Hepatocyte (in vitro differentiated cells): Measurements from ENCODE around the gene CCDC91.

Source experiments
- CTCF ChIP-seq: fragments of 200-600 bp; sonication (generic); IDR thresholded peaks from 2 replicates; pipeline ENCODE4 v1.5.1; 2016; ENCODE audit warnings: antibody characterized with exemption, mild to moderate bottlenecking; ENCODE audit not compliant: poor library complexity
- EZH2phosphoT487 ChIP-seq: fragments of 200-600 bp; sonication (generic); IDR thresholded peaks from one replicate; pipeline ENCODE4 v1.6.1; 2018; ENCODE audit warnings: antibody characterized with exemption, mild to moderate bottlenecking, low read depth, moderate library complexity; ENCODE audit not compliant: unreplicated experiment, severe bottlenecking

- TF ChIP-seq CTCF (no peak), EZH2phosphoT487 (no peak)
These were observed 273.1 kb downstream of the CCDC91 start for GRCh38 chr12:28463396-28463795.
